HG03575 (cell line): Measurements from ENCODE around the gene LSP1.

ENCODE experiments used
- ATAC-seq: cut with Tn5 transposase; IDR thresholded peaks from one replicate; pipeline ENCODE4 v1.9.1; 2021; ENCODE audit not compliant: unreplicated experiment, insufficient number of reproducible peaks, low FRiP score; ENCODE audit errors: extremely low read depth

LSP1 gene

GRCh38 chr11:1920909-1921573, 68.2 kb downstream of the LSP1 start:
- no peak for ATAC-seq

- ATAC-seq = no peak
Observed at GRCh38 chr11:1921574-1922141, 68.8 kb downstream of the LSP1 start.

DNA sequence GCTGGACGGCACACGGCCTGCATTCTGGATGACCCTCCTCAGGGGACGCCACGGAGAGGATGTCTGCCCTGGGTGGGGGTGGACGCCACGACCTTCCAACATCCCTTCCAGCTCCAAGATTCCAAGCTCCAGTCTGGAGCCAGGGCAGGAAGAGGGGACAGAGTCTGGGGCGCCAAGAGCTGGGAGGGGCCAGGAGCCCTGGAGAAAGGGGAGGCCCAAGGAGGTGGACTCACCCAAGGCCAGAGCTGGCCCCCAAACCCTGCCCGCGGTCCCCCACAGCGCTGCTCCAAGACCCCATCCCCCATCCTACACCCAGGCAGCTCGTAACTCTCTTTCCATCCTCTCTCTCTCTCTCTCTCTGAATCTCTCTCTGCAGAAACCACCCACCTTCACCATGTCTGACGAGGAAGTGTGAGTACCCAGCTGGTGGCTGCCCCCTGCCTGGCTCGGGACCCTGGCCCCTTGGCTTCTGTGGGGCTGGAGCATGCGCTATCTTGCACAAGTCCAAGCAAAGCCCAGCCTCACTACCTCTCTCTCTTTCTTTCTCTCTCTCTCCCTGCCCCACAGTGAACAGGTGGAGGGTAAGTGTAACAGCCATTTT, 69.7 kb downstream of the LSP1 start:
- no peak for ATAC-seq

GRCh38 chr11:1923201-1923956, 70.5 kb downstream of the LSP1 start:
- no peak for ATAC-seq

DNA sequence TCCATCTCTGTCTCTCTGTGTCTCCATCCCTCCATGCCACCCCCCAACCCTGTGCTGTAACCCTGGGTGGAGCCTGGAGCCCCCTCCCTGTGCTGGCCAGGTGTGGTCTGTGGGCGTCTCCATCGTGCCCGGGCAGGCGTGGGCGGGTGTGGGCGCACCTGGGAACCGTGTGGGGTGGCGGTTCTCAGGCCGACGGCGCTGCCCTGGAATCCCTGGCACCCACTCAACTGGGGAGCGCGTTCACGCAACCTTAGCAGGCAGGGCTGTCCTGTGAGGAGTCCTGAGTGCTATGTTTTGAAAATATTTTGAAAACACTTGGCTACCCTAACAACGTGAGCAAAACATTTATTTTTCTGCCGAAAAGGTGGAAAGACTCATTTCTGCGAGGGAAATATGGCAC, 71.3 kb downstream of the LSP1 start:
- no peak for ATAC-seq

DNA sequence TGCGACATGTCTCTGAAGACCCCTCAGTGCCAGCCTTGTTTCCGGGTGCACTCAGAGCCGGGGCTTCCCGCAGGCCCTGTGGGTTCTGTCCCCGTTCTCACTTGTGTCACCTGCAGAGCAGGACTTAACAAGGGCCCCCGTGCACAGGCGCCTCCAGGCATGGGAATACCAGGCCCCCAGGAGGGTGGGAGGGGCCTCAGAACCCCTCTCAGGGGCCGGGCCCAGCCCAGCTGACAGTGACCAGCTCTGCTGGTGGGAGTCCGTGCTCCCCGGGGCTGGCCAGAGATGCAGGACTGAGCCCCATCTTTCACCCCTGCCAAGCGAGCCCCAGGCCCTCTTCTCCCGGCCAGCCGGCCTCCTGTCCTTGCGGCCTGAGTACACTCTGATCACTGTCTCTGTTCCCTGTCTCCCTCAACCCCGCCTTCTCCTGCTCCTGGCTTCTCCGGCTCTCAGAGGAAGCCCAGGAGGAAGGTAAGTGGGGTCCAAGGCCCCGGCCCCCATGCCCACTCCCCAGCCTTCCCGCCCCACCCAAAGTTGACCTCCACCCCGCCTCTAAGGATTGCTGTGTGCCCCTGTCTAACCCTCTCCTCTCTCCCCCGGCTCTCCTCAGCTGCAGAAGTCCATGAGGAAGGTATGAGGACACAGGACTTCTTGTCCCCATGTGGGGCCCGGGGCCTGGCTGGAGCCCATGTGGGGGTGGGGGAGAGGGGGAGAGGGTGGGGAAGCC, 71.9 kb downstream of the LSP1 start:
- ATAC-seq = no peak

GRCh38 chr11:1925373-1926155, 72.7 kb downstream of the LSP1 start:
- no peak for ATAC-seq

GRCh38 chr11:1926156-1927025, 73.5 kb downstream of the LSP1 start:
- no peak for ATAC-seq

GRCh38 chr11:1927026-1927847, 74.4 kb downstream of the LSP1 start:
- no peak for ATAC-seq

DNA sequence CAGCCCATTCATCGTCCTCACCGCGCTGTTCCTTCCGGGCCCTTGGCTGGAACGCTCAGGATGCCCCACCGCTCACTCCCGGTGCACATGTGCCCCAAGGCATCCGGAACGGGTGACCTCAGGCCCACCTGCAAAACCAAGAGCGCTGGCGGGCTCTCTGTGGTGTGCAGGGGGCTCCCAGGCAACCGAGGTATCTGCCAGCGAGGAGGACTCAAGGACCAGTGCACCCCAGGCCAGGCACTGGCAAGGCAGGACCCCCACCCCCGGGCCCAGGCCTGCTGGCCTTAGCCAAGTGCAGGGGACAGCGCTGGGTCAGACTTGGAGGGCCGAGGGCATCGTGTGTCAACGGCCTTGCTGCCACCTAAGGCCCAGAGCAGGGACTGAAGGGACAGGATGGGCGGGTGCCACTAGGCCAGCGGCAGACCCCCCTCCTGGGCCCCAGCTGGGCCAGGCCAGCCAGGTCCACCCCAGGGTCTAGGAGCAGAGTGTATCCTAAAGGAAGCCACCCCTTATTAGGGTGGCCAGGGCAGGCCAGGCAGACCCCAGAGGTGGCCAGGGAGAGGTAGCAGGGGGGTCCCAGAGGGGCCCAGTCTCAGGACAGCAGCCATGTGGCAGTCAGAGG, 75.1 kb downstream of the LSP1 start:
- ATAC-seq = no peak

- ATAC-seq = no peak
Observed at GRCh38 chr11:1928470-1928890, 75.6 kb downstream of the LSP1 start.

DNA sequence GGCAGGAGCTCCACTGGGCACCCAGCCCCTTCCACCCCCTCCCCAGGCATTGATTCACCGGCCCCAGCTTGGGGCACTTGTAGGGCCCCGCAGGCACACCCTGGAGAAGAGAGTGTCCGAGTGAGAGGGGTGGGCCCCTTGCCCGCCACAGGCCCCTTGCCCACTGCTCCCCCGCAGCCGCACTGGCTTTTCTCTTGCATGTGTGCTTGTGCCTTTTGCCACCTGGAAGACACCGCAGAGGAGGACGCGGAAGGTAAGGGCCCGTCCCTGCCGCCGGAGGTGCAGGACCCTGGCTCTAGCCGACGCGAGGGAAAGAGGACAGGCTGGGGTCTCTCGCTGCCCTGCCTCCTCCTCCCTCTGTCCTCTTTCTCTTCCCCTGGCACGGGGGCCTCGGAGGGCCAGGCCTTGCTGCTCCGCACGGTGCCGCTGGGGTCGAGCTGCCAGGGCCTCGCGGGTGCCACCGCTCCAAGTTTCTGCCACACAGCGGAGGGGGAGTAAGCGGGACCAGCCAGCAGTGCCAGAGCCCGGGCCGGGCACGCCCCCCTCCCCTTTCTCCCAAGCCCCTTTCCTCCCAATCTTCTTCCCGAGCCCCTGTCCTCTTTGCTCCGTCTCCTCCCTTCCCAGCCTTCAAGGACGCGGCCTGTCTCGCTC, 76.1 kb downstream of the LSP1 start:
- ATAC-seq = no peak

DNA sequence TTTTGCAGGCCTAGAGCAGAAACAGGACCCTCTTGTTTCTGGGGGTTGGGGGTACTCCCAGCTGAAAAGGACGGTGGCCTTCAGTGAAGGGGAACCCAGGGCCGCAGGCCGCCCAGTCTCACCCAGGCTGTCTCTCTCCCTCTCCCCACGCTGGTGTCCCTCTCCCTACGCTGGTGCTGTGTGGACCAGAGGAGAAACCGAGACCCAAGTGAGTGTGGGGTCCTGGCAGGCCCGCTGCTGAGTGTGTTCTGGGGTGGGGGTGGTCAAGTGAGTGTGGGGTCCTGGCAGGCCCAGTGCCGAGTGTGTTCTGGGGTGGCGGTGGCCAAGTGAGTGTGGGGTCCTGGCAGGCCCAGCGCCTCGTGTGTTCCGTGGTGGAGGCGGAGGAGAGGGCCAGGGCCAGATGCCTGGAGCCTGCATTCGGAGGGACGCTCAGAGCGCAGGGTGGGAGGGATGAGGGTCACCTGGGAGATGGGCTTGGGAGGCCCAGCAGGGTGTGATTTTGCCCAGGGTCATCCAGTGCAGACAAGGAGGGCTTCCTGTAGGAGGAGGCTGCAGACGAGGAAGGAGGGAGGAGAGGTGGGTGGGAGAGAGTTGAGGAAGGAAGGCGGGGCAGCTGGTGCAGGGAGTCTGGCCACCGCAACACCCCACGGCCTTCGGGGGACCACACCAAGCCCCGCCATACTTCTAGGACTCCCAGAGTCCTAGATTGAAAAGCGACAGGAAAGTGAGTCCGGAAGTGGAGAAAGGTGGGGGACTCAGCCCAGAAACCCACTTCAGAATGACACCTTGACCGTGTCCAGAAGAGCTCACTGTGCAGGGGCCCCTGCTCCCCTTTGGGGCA, 77.0 kb downstream of the LSP1 start:
- no peak for ATAC-seq

- ATAC-seq = no peak
Observed at GRCh38 chr11:1930462-1930830, 77.6 kb downstream of the LSP1 start.

GRCh38 chr11:1931341-1932104, 78.6 kb downstream of the LSP1 start:
- no peak for ATAC-seq
